ENCODE data around the gene BCAN. TPM values are rescaled to one million over a fixed set of nuclear protein-coding genes. Genes with fewer than 3 reads are reported as not detected.

The BCAN gene
- total RNA-seq, 4 donors from 2014 or later, result not detected

- H3K27me3 ChIP-seq, result peaks cover 13 to 100% (median 27%) of the 10 kb centered on the region in 4 donors
These were observed 17.7 kb upstream of the BCAN start for GRCh38 chr1:156623946-156624813.

GRCh38 chr1:156624814-156625435, 17.0 kb upstream of the BCAN start:
- H3K27me3 ChIP-seq, result peaks cover 13 to 100% (median 27%) of the 10 kb centered on the region in 4 donors
- peak overlapping the region in 1 of 4 donors; percentile 30 for H3K27ac ChIP-seq
- no peaks in the 10 kb centered on the region for H3K36me3 ChIP-seq
- 4% methylated on average over 11 of the region's 55 CpGs; no CpG with 5 or more reads in 1 of the 2 donors for WGBS, 2 donors
- TF ChIP-seq POLR2A (IDR thresholded peaks at IDR 0.05) (no peak), CTCF (IDR thresholded peaks at IDR 0.05) (no peak)
- DNase-seq, result no peak
- intact Hi-C loops (cut with DNase I), result no loop called here
- no peaks in the 10 kb centered on the region for H3K9me3 ChIP-seq
- H3K4me3 ChIP-seq, result peak overlapping the region; percentile 20 to 65 (median 38)
- peaks cover 21 to 26% (median 24%) of the 10 kb centered on the region in 3 donors for H3K4me1 ChIP-seq

More at GRCh38 chr1:156623946-156624813, 17.7 kb upstream of the BCAN start:
- 8 to 21% methylated on average over 5 to 17 of the region's 87 CpGs for WGBS, 2 donors
- Histone ChIP-seq H3K9me3 (no peaks in the 10 kb centered on the region), H3K27ac (peak overlapping the region in 1 of 4 donors; percentile 30), H3K36me3 (no peaks in the 10 kb centered on the region), H3K4me3 (peak overlapping the region; percentile 20 to 65 (median 38)), H3K4me1 (peaks cover 21 to 26% (median 24%) of the 10 kb centered on the region in 3 donors)
- TF ChIP-seq CTCF (IDR thresholded peaks at IDR 0.05) (peak in 2 of 6 experiments; percentile 12 to 23), POLR2A (IDR thresholded peaks at IDR 0.05) (no peak)
- intact Hi-C loops (cut with DNase I), result no loop called here
- no peak for DNase-seq

- peaks cover 13 to 100% (median 27%) of the 10 kb centered on the region in 4 donors for H3K27me3 ChIP-seq
- H3K4me1 ChIP-seq, result peaks cover 21 to 26% (median 24%) of the 10 kb centered on the region in 3 donors
- H3K36me3 ChIP-seq, result no peaks in the 10 kb centered on the region
- H3K9me3 ChIP-seq, result no peaks in the 10 kb centered on the region
- 0 to 1% methylated on average over 22 to 24 of the region's 45 CpGs for WGBS, 2 donors
- no peak overlapping the region for H3K27ac ChIP-seq
- DNase-seq, result no peak
- TF ChIP-seq CTCF (IDR thresholded peaks at IDR 0.05), result peak; percentile 60 to 82 (median 78)
- TF ChIP-seq POLR2A (IDR thresholded peaks at IDR 0.05), result no peak
- intact Hi-C loops (cut with DNase I), result loop anchor here (2.0 kb wide), 1 partner anchor 31 kb away; no protein-coding TSS in a partner anchor
- peak overlapping the region in 3 of 4 donors; percentile 34 to 65 (median 42) for H3K4me3 ChIP-seq
These were observed 16.4 kb upstream of the BCAN start for GRCh38 chr1:156625436-156626078.

GRCh38 chr1:156626079-156626438, 15.9 kb upstream of the BCAN start:
- intact Hi-C loops (cut with DNase I), result loop anchor here (2.0 kb wide), 1 partner anchor 31 kb away; no protein-coding TSS in a partner anchor
- no peak overlapping the region for H3K27ac ChIP-seq
- H3K36me3 ChIP-seq, result no peaks in the 10 kb centered on the region
- no peak for DNase-seq
- H3K9me3 ChIP-seq, result no peaks in the 10 kb centered on the region
- no peak for TF ChIP-seq POLR2A (IDR thresholded peaks at IDR 0.05)
- TF ChIP-seq CTCF (IDR thresholded peaks at IDR 0.05), result peak in 1 of 6 experiments; percentile 4
- H3K4me3 ChIP-seq, result peak overlapping the region in 1 of 4 donors; percentile 65
- peaks cover 13 to 100% (median 27%) of the 10 kb centered on the region in 4 donors for H3K27me3 ChIP-seq
- 40 to 41% methylated on average over 4 of the region's 4 CpGs for WGBS, 2 donors
- peaks cover 21 to 26% (median 24%) of the 10 kb centered on the region in 3 donors for H3K4me1 ChIP-seq
